T-helper 17 cell (primary cell): ENCODE results near the gene CLIP4. TPM values are rescaled to one million over a fixed set of nuclear protein-coding genes. Genes with fewer than 3 reads are reported as not detected.

Experiments used
- ATAC-seq: fragments of 150-1000 bp; cut with Tn5 transposase; 2 replicates; pipeline ENCODE4 v1.10.0; 2021; ENCODE audit warnings: mild to moderate bottlenecking, moderate library complexity
- DNase-seq, 3 donors: peaks; one replicate each; pipeline versions ENCODE4 v3.0.0 to v3.0.0-alpha.2; 2020 to 2021
- H3K9me3 ChIP-seq: one replicate; pipeline ENCODE4 v1.7.0; 2013; ENCODE audit warnings: low read length, mild to moderate bottlenecking; ENCODE audit not compliant: control insufficient read depth, poor library complexity, severe bottlenecking
- H3K27ac Mint-ChIP-seq: one replicate; pipeline ENCODE4 v1.8.0; 2022; ENCODE audit warnings: mild to moderate bottlenecking, moderate library complexity, mixed read lengths
- H3K27me3 Mint-ChIP-seq: one replicate; pipeline ENCODE4 v1.8.0; 2022; ENCODE audit warnings: mixed read lengths
- H3K36me3 Mint-ChIP-seq: one replicate; pipeline ENCODE4 v1.8.0; 2022; ENCODE audit warnings: low read depth, mixed read lengths
- H3K4me1 Mint-ChIP-seq: one replicate; pipeline ENCODE4 v1.8.0; 2022; ENCODE audit warnings: mild to moderate bottlenecking, mixed read lengths
- H3K4me3 Mint-ChIP-seq: one replicate; pipeline ENCODE4 v1.8.0; 2022; ENCODE audit warnings: mild to moderate bottlenecking, moderate library complexity, mixed read lengths
- total RNA-seq, 4 donors: library from RNA in 2 of 4; stranded (reverse) in 2 of 4; gene quantifications; one replicate each; pipeline ENCODE4 v1.2.3 and lab custom pipeline; 2022 to 2026

The CLIP4 gene
- total RNA-seq, 2 donors from 2014 or later, result 36.8 to 41.6 TPM

- Mint-ChIP-seq H3K4me3 (no peak overlapping the region), H3K36me3 (peaks cover 9% of the 10 kb centered on the region), H3K27me3 (no peaks in the 10 kb centered on the region), H3K27ac (no peak overlapping the region), H3K4me1 (peaks cover 13% of the 10 kb centered on the region)
- ATAC-seq (no peak), DNase-seq (no peak)
- no peaks in the 10 kb centered on the region for H3K9me3 ChIP-seq
Measured at GRCh38 chr2:29129586-29130281, 14.5 kb downstream of the CLIP4 start.

- Mint-ChIP-seq H3K4me3 (no peak overlapping the region), H3K27ac (no peak overlapping the region), H3K27me3 (no peaks in the 10 kb centered on the region), H3K4me1 (peaks cover 12% of the 10 kb centered on the region), H3K36me3 (peaks cover 7% of the 10 kb centered on the region)
- ATAC-seq (no peak), DNase-seq (no peak)
- no peaks in the 10 kb centered on the region for H3K9me3 ChIP-seq
Measured at GRCh38 chr2:29130295-29130694, 15.1 kb downstream of the CLIP4 start.

- peaks cover 13% of the 10 kb centered on the region for H3K36me3 Mint-ChIP-seq
- H3K4me3 Mint-ChIP-seq, result no peak overlapping the region
- no peak for DNase-seq
- H3K4me1 Mint-ChIP-seq, result peaks cover 12% of the 10 kb centered on the region
- no peak overlapping the region for H3K27ac Mint-ChIP-seq
- no peak for ATAC-seq
- H3K9me3 ChIP-seq, result no peaks in the 10 kb centered on the region
- no peaks in the 10 kb centered on the region for H3K27me3 Mint-ChIP-seq
Measured at GRCh38 chr2:29134933-29135332, 19.7 kb downstream of the CLIP4 start.

GRCh38 chr2:29139152-29139551 is 23.9 kb downstream of the CLIP4 start:
- Mint-ChIP-seq H3K4me1 (peaks cover 19% of the 10 kb centered on the region), H3K36me3 (peaks cover 11% of the 10 kb centered on the region), H3K27ac (no peak overlapping the region), H3K27me3 (no peaks in the 10 kb centered on the region), H3K4me3 (no peak overlapping the region)
- no peaks in the 10 kb centered on the region for H3K9me3 ChIP-seq
- no peak for DNase-seq
- ATAC-seq, result no peak

- Mint-ChIP-seq H3K27ac (no peak overlapping the region), H3K4me3 (no peak overlapping the region)
- no peak for ATAC-seq
Measured at GRCh38 chr2:29139731-29140130, 24.5 kb downstream of the CLIP4 start.

GRCh38 chr2:29143657-29144056 is 28.4 kb downstream of the CLIP4 start:
- no peaks in the 10 kb centered on the region for H3K27me3 Mint-ChIP-seq

More at GRCh38 chr2:29139731-29140130, 24.5 kb downstream of the CLIP4 start:
- H3K9me3 ChIP-seq, result no peaks in the 10 kb centered on the region
- no peaks in the 10 kb centered on the region for H3K27me3 Mint-ChIP-seq
- peaks cover 19% of the 10 kb centered on the region for H3K4me1 Mint-ChIP-seq
- no peak for DNase-seq
- peaks cover 11% of the 10 kb centered on the region for H3K36me3 Mint-ChIP-seq

GRCh38 chr2:29146197-29146596 is 31.0 kb downstream of the CLIP4 start:
- no peaks in the 10 kb centered on the region for H3K9me3 ChIP-seq
- no peak for ATAC-seq
- no peak overlapping the region for H3K27ac Mint-ChIP-seq
- H3K4me1 Mint-ChIP-seq, result peaks cover 9% of the 10 kb centered on the region
- no peak for DNase-seq
- no peak overlapping the region for H3K4me3 Mint-ChIP-seq
- H3K27me3 Mint-ChIP-seq, result no peaks in the 10 kb centered on the region
- H3K36me3 Mint-ChIP-seq, result peaks cover 4% of the 10 kb centered on the region

More at GRCh38 chr2:29143657-29144056, 28.4 kb downstream of the CLIP4 start:
- no peaks in the 10 kb centered on the region for H3K9me3 ChIP-seq
- Mint-ChIP-seq H3K36me3 (peaks cover 6% of the 10 kb centered on the region), H3K4me1 (peaks cover 22% of the 10 kb centered on the region), H3K4me3 (no peak overlapping the region), H3K27ac (no peak overlapping the region)
- ATAC-seq (no peak), DNase-seq (no peak)

GRCh38 chr2:29147963-29148362 is 32.7 kb downstream of the CLIP4 start:
- H3K27me3 Mint-ChIP-seq, result no peaks in the 10 kb centered on the region
- H3K4me3 Mint-ChIP-seq, result no peak overlapping the region
- H3K36me3 Mint-ChIP-seq, result peaks cover 5% of the 10 kb centered on the region
- no peaks in the 10 kb centered on the region for H3K9me3 ChIP-seq
- no peak for DNase-seq
- ATAC-seq, result no peak
- peaks cover 3% of the 10 kb centered on the region for H3K4me1 Mint-ChIP-seq
- H3K27ac Mint-ChIP-seq, result no peak overlapping the region

GRCh38 chr2:29154610-29155009 is 39.4 kb downstream of the CLIP4 start:
- H3K4me3 Mint-ChIP-seq, result no peak overlapping the region
- no peaks in the 10 kb centered on the region for H3K9me3 ChIP-seq
- ATAC-seq (no peak), DNase-seq (no peak)
- no peak overlapping the region for H3K27ac Mint-ChIP-seq
- H3K4me1 Mint-ChIP-seq, result peaks cover 5% of the 10 kb centered on the region
- H3K36me3 Mint-ChIP-seq, result peaks cover 14% of the 10 kb centered on the region
- H3K27me3 Mint-ChIP-seq, result no peaks in the 10 kb centered on the region

GRCh38 chr2:29155578-29155977 is 40.4 kb downstream of the CLIP4 start:
- no peak overlapping the region for H3K4me3 Mint-ChIP-seq
- peak overlapping the region; percentile 41 for H3K27ac Mint-ChIP-seq
- peaks cover 5% of the 10 kb centered on the region for H3K4me1 Mint-ChIP-seq
- H3K9me3 ChIP-seq, result no peaks in the 10 kb centered on the region
- ATAC-seq, result no peak
- no peak for DNase-seq
- H3K27me3 Mint-ChIP-seq, result no peaks in the 10 kb centered on the region
- peaks cover 14% of the 10 kb centered on the region for H3K36me3 Mint-ChIP-seq

- Mint-ChIP-seq H3K36me3 (peaks cover 14% of the 10 kb centered on the region), H3K27me3 (no peaks in the 10 kb centered on the region), H3K27ac (peak overlapping the region; percentile 24), H3K4me1 (peaks cover 5% of the 10 kb centered on the region), H3K4me3 (no peak overlapping the region)
- ATAC-seq (no peak), DNase-seq (no peak)
- no peaks in the 10 kb centered on the region for H3K9me3 ChIP-seq
Measured at GRCh38 chr2:29157131-29157530, 41.9 kb downstream of the CLIP4 start.

- H3K27ac Mint-ChIP-seq, result peak overlapping the region; percentile 29
- H3K36me3 Mint-ChIP-seq, result peaks cover 8% of the 10 kb centered on the region
- ATAC-seq, result no peak
Measured at GRCh38 chr2:29159125-29159524, 43.9 kb downstream of the CLIP4 start.

GRCh38 chr2:29160184-29160583 is 45.0 kb downstream of the CLIP4 start:
- H3K36me3 Mint-ChIP-seq, result peaks cover 5% of the 10 kb centered on the region
- peaks cover 8% of the 10 kb centered on the region for H3K4me1 Mint-ChIP-seq
- DNase-seq, result no peak
- no peak overlapping the region for H3K27ac Mint-ChIP-seq
- ATAC-seq, result no peak
- H3K27me3 Mint-ChIP-seq, result no peaks in the 10 kb centered on the region
- no peak overlapping the region for H3K4me3 Mint-ChIP-seq
- H3K9me3 ChIP-seq, result no peaks in the 10 kb centered on the region

More at GRCh38 chr2:29159125-29159524, 43.9 kb downstream of the CLIP4 start:
- H3K9me3 ChIP-seq, result no peaks in the 10 kb centered on the region
- H3K27me3 Mint-ChIP-seq, result no peaks in the 10 kb centered on the region
- peaks cover 9% of the 10 kb centered on the region for H3K4me1 Mint-ChIP-seq
- H3K4me3 Mint-ChIP-seq, result no peak overlapping the region
- no peak for DNase-seq
